RKO (cell line): ENCODE measurements around the gene BIN1.

ENCODE experiments used
- DNase-seq: peaks from one replicate; pipeline ENCODE4 v3.0.0-alpha.2; 2016; ENCODE audit warnings: low spot score

BIN1 gene

DNA sequence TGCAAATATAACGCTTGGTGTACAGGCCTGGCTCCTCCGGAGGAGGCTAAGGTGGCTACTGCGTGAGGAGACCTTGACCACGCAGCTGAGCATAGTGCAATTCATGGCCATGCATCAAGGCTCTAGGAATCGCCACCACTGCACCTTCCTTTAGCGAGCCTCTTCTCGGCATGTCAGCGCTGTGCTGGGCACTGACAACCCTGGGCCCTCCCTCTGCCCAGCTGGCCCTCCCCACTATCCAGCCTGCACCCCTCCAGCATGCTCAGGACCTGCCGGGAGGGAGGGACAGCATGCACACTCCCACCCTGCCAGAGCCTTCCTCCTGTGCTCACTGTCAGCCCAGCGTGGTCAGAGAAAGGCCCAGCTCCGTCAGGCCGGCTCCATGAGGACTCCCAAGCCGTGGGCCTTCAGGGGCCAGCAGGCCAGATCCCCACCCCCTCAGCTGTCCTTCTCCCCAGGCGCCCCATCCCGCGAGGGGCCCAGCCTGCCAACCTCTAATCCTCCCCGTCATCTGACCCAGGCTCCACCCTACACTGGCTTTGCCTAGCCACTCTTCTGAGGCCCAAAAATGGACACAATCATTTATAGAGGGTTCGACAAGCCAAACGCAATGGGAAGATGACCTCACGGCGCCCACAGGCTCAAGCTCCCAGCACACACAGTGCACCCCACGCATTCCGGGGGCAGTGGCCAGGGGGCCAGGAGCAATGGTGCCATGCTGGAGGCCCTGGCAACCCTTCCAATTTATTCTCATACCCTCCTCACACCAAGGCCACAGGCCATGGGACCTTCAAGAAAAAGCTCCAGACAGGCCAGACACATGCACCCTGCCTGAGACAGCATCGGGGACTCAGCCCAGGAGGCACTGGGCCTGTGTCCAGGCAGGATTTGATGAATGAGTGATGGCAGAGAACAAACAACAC lies 3.5 kb downstream of the BIN1 start:
- DNase-seq, result no peak

DNA sequence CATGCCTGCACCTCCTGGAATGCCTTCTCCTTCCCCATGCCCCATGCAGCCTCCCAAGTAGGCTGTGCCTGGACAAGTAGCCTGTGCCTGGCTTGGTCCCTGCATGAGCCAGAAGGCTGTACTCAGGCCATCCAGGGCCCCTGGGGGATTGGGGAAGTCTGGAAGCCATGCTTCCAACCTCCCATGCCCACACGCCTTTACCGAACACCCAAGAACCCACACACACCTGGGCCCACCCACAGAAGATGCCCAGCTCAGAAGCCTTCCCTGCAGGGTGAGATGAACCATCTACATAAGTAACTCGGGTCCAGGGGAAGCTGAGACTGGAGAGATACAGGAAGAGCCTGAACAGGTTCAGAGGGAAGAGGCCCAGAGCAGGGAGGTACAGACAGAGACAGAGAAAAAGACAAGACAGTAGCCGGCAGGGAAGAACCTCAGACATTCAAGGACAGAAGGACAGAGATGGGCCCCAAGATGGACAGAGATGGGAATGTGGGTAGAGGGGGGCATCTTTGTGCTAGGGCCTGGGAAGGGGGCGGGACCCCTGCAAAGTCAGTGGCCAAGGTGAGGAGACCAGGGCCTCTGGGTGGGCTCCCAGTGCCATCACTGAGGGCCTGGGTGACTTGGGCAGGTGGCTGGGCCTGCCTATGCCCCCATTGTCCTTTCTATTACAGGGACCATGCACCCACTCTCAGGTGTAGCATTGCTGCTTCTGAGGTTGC lies 4.3 kb downstream of the BIN1 start:
- no peak for DNase-seq

DNA sequence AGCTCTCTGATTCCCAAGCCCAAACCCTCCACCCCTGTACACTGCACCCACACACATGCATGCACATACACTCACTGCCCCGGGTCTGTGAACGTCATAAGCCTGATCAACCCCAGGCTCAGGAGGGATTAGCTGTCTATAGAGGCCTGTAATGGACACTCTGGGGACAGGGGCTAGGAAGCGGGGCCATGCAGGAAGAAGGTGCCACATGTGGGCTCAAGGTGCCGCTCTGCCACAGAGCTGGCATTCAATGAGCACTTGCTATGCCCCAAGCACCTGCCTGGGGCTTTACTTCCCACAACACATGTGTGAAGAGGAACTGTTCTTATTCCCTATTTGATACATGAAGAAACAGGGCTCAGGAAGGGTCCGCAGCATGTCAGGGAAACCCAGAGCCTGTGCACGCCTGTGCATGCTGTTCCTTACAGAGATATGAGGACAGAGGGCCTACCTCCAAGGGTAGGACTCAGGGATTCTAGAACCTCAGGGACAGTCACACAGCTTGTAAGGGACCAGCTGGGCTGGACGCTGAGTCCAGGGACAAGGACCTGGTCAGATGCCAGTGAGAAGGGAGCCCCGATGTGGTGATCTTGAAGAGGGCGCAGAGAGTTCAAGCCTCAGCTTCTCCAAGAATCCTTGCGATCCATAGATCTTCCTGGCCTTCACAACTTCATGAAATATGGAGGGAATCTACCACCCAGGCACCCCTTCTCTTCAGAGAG lies 5.0 kb downstream of the BIN1 start:
- DNase-seq, result no peak

DNA sequence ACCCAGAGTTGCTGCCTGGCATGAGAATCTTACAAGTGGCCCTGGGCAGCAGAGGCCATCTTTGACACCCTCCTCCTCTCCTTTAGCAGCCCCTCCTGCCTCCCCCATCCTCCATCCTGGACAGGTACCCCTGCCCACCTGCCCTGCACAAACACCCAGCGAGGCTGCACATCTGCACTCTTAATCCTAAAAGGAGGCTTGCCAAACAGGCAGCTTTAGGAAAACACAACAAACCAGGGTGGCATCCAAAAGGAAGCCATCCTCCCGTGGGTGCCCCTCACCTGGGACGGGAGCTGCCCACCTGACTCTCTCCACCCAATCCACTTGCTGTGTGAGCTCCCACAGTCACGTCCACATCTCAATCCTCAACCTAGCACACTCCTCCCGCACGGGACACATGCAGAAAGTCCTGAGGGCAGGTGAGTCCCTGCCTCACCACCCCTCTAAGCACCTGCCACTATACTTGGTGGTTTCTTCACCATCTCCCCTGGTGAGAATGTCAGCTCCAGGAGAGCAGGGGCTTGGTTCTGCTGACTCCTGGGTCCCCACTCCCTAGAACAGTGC lies 5.8 kb downstream of the BIN1 start:
- no peak for DNase-seq

DNA sequence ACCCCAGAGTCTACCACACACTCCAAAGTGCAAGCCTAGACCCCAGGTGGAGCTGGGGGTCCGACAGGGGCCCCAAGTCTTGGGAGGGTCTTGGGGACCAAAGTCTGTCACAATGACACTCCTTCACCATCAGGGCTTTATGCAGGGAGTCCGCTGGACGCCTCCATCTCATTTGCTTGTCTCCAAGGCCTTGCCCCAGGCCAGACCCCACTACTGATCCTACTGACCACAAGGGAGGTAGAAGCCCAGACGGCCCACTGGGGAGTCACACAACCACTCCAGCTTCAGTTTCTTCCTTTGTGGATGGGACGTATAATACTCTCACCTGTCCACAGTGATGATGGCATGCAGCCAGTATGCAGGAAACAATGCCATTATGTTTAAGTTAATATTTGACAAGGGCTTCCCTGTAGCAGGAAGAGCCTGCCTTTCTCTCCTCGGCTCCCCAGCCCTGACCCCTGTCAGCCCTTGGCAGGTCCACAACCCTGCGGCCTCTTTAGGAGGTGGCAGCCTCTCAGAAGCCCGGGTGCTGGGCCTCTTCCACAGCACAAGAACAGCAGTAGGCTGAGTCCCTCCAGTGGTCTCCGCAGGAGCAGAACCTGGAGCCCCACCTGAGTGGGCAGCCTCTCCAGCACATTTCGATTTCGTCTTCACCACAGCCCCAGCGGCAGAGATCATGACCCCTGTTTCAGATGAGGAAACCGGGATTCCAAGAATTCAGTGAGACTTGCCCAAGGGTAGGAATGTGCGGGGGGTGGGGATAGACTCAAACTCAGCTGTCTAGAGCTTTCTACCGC lies 6.5 kb downstream of the BIN1 start:
- DNase-seq, result no peak

DNA sequence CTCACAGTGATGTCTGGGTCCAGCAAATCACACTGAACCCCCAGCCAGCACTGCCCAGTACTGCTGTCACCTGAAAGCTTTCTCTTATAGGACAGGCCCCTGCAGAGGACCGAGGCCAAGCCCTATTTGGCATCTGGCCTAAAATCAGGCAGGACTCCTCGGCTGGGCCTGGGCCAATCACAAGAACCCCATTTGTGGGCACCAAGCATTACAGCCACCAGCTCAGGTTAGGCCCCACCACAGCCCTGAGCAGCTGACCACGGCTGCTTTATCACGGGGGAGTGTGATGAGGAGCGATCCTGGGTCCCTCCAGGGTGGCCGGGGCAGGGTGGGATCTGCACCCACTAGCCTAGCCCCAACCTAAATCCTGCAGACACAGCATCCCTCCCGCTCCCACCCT lies 8.2 kb downstream of the BIN1 start:
- no peak for DNase-seq

DNA sequence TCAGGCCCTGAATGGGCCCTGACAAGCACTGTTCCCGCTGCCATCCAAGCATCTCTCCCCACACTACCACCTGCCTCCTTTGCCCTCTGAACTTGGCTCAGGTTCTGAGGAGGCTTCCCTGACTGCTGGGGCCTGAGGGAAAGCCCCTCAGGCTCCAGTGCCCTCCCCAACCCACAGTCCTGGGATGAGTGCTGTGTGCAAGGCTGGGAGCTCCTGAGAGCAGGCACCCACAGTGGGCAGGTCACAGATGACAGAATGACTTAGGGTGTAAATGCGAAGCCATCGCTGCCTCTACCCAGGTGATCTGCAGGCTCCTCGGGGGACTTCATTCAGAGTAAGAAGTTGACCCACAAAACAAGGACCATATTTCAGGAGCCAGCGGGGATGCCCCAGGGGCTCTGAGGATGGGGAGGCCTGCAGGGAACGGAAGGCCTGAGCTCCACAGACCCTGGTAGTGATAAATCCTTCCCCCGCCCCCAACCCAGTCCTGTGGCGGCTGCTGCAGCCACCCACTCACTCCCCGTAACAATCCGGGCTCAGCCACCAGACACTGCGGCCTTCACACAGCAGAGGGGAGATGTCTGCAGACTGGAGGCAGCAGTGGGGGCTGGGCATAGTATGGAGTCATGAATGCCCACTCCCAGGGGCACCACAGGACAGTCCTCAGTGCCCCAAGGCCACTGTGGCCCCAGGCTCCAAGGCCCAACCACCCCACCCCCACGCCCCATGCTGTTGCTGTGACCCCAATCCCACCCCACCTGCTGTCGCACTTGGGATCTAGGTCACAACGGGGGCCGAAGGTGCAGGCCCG lies 8.9 kb downstream of the BIN1 start:
- DNase-seq, result no peak

DNA sequence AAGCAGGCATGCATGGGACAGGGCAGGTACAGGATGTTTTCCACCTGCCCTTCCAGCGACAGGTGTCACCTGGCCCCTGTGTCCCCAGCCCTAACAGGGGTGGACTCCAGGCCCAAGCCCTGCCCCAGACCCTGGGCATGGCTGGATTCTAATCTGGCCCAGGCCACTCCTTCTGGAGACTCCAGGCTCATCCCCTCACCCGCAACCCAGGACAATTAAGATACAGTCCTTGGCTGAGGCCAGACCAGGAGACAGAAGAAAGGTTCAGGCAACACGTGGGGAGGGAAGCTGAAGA lies 9.5 kb downstream of the BIN1 start:
- no peak for DNase-seq

DNA sequence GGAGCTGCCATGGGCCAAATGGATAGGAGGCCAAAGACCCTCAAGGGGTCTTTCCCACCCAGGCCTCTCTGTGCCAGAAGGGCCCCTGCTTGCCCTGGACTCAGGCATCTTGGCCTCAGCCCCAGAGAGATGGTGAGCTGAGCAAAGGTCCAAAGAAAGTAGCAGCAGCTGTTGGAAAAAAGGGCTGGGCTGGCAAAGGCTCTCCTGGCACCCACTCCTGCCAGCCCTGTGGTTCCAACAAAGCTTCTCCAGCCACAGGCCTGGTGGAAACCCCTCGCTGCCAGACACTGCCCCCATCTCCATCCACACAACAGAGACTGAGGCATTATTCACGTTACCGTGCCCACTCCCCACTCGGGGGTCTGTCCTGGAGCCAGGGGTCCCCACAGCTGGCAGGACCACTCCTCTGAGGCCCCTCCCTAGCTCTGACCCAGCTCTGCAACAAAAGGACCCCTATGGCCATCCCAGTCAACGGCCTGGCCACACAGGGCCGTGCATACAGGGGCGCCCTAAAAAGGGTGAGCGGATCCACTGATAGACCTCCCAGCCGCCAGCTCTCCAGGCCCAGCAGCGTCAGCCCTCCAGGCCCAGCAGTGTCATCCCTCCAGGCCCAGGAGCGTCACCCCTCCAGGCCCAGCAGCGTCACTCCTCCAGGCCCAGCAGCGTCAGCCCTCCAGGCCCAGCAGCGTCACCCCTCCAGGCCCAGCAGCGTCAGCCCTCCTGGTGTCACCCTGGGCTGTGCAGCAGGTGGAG lies 10.1 kb downstream of the BIN1 start:
- no peak for DNase-seq

DNA sequence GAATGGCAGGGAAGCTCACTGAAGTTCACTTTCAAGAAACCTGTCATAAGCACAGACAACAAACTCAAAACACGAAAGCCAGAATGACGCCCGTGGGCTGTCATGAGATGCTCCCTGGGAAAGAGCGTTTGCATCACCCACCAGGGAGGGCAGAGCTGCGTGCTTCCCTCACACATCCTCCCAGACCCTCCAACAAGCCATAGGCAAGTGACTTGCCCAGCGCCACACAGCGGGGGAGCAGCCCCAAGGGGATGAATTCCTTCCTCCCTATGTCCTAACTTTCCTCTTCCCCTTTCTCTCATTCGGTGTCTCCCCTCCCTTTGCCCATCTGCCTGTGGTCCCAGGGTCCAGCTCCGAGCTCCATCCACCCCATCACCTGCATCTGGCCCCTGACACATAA lies 10.7 kb downstream of the BIN1 start:
- DNase-seq, result no peak

DNA sequence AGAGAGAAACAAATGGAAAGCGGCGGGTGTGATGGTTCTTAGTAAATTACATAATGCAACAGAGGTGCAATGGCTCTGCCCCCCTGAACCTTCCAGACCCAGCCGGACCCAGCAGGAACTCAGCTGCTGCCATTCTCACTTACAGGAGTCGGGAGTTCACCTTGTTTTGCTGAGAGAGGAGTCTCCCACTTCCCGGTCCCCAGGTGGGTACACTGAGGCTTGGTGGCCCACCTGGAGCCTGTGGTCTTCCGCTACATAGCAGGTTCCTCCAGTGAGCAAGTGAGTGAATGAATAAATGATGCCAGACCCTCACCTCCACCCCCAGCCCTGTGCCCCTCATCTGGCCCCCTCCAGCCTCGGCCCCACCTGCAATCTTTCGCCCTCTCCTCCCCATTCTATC lies 11.2 kb downstream of the BIN1 start:
- no peak for DNase-seq

DNA sequence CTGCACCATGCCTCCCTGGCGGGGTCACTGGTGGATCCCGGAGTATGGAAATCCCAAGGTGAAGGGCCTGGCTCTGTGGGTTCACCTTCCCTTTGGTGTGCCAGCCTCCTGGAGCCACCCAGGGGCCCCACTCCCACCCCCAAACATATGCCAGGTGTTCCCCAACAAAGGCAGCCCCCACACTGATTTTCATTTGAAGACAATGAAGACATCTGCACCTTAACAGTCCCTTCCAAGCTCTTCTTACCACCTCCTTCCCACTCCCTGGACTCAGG lies 11.7 kb downstream of the BIN1 start:
- no peak for DNase-seq

DNA sequence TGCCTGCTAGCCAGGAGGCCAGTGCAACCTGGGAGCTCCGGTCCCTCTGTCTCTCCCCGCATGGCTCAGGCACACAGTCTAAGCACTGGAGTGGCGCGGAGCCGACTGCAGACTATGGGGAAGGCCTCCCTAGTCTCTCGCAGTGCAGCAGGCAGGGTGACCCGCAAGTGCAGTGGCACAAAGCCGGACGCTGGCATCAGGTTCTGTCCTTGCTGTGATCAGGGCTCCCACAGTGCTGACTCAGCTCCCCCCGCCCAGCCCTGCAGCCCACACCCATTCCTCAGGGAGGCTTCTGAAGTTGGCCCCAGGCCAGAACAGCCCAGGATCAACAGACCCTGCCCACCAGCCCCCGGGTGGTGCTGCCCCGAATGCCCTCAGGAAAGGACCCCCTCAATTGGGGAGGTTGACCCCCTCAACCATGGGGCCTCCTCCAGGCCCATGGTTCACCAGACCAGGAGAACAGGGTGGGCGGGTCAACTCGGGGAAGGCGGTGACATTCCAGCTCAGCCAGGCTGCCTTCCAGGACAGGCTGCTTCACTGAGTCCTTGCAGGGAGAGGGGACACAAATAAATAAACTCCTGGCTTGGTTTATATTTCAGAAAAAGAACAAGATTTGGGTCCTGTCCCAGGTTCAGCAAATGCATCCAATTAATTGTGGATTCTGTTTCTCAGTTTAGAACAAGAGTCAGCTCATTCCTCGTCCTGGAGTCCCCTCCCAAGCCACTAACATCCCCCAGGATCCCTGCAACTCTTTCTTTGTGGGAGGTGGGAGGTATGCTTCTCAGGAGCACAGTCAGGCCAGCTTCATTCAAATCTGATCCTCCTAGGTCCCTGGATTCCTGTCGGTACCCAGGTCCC lies 12.2 kb downstream of the BIN1 start:
- no peak for DNase-seq

DNA sequence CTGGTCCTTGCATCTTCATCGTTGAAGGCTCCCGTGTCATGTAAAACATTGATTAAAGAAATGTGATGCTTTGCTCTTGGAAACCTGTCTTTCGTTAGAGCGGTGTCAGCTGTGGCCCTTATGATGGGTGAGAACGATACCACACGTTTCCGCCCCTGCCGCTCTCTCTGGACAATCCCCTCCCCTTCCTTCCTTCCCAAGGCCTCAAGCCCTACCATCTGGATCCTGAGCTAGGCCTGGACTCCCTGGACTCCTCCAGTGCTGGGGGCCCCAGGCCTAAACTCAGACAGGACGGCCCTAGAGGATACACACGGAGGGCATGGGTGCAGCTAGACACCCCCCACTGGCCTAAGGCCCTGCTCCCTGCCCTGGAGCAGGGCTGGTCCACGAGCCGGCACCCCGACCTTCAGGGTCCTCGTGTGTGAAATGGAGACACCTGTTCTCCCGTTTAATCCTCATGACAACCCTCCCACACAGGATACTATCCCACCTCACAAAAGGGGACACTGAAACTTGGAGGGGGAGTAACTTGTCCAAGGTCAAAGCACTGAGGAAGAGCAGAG lies 13.2 kb downstream of the BIN1 start:
- no peak for DNase-seq

DNA sequence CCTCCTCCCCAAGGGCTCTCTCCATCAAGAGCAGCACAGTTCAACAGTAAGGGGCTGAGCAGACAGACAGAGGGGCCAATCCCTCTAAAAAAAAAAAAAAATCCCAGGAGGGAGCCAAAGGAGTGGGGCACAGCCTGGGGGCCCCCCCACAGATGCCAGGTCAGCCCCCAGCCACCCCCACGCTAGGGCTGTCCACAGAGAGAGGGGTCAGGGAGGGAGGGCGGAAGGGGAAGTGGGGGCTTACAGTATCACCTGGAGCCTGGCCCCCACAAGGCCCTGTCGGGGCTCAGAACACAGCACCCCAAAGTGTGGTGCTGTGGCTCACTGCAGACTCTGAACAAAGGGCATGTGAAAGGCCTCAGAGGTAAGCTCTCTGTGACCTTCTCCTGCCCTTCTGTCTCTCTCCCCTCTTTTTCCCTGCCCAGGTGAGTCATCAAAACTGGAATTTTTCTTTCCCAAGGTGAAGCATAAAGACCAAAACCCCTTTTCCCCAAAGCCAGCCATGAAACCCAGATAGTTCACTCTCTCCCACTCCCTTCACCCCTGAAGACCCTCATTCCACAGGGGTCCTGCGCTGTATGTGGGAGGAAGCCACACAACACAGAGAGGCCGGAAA lies 13.9 kb downstream of the BIN1 start:
- DNase-seq, result no peak

DNA sequence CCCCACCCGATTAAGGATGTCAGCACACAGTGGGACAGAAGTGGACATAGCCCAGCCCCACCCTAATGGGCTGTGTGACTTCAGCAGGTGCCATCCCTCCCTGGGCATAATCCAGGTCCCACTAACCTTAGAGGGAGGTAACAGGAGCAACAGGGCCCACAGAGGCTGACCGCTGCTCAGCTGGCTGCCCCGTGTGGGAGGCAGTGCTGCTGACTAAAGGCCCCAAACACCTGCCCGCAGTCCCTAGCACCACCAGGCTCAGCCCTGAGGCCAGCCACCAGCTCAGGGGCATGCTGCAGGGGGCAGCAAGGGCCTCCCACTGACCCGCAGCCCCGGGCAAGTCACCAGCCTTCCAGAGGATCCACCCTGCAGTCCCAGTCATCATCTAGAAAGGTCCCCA lies 14.6 kb downstream of the BIN1 start:
- no peak for DNase-seq

DNA sequence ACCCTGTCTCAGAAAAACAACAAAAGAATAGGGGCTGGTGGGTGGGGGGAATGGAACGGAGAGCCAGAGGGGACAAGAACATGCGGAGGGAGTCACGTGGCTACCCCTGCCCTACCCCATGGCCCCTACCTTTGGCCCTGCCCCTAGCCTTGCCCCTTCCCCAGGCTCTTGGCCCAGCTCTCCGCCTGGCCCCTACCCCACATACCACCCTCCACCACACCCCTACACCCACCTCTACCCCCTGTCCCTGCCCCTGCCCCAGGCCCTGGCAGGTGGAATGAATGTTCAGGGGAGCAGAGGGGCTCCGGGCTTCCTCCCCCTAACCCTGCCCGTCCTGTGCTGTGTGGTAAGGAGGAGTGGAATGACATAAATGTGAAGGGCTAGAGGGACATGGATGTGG lies 15.1 kb downstream of the BIN1 start:
- no peak for DNase-seq

DNA sequence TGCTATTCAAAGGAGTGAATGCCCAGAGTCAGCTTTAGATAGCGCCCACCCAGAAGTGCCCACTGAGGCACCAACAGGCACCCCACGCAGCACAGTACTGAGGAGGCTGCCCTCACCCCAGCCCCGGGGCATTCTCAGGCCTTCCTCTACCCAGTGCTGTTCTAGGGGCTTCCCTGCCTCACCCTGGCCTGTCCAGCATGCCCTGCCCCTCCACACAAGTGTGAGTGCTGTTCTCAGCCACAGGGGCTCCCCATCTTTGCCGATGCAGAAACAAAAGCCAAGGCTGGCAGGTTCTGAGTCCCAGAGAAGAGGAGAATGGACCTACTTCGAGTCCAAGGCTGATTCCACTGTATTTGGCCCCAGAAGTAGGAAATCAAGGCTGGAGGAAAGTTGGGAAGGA lies 15.8 kb downstream of the BIN1 start:
- DNase-seq, result no peak
